Measurements from ENCODE around the gene ZNF324.
"Not testable (repeated sequence)": the region's sequence is repeated elsewhere in the genome, so short reads cannot be mapped to it uniquely, and the experiment has no call there.

The ZNF324 gene

DNA sequence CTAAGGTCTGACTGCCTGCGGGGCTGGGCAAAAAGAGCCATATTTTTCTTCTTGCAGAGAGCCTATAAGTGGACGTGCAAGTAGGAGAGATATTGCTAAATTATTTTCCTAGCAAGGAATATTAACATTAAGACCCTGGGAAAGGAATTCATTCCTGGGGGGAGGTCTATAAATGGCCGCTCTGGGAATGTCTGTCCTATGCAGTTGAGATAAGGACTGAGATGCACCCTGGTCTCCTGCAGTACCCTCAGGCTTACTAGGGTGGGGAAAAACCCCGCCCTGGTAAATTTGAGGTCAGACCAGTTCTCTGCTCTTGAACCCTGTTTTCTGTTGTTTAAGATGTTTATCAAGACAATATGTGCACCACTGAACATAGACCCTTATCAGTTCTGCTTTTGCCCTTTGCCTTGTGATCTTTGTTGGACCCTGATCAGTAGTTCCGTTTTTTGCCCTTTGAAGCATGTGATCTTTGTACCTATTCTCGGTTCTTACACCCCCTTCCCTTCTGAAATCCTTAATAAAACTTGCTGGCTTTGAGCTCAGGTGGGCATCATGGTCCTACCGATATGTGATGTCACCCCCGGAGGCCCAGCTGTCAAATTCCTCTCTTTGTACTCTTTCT, 40.8 kb downstream of the ZNF324 start:
- not testable (repeated sequence) for DNase-seq

DNA sequence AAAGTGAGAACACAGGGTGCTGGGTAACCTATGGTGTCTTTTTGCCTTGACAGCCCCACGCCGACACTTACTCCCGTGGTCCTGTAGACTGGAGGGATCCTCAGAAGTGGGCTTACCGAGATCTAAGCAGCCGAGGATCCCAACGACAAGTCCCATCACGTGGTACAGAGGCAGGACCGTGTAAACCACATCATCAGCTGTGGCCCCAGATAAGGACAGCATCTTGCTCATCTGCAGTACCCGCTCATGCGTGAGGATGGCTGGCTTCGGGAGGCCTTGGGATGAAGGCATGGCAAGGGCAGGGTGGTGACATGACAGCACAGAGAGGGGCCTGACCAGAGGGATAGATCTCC, 42.8 kb downstream of the ZNF324 start:
- no peak for DNase-seq

DNA sequence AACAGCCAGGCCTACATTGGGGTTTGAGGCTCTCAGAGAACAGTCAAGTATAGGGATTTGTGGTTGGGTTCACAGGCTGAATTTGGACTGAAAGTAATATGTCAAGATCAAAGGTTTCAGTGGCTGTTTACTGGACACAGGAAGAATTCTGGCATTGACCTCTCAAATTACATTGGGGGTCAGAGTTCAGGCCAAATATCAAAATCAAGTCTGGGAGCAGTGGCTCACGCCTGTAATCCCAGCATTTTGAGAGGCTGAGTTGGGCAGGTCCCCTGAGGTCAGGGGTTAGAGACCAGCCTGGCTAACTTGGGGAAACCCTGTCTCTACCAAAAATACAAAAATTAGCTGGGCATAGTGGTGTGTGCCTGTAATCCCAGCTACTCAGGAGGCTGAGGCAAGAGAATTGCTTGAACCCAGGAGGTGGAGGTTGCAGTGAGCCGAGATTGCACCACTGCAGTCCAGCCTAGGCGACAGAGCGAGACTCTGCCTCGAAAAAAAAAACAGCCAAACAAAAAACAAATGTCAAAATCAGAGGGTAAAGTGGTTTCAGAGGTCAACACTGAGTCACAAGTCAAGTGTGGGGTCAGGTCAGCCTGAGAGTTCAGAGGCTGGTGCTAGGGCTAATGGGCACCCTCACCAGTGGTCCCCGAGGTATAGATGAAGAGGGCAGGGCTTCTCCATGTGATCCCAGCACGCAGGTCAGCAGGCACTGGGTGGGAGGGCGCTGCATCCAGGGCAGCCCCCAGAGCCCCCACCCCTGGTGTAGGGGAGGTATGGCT, 43.4 kb downstream of the ZNF324 start:
- DNase-seq: no peak

DNA sequence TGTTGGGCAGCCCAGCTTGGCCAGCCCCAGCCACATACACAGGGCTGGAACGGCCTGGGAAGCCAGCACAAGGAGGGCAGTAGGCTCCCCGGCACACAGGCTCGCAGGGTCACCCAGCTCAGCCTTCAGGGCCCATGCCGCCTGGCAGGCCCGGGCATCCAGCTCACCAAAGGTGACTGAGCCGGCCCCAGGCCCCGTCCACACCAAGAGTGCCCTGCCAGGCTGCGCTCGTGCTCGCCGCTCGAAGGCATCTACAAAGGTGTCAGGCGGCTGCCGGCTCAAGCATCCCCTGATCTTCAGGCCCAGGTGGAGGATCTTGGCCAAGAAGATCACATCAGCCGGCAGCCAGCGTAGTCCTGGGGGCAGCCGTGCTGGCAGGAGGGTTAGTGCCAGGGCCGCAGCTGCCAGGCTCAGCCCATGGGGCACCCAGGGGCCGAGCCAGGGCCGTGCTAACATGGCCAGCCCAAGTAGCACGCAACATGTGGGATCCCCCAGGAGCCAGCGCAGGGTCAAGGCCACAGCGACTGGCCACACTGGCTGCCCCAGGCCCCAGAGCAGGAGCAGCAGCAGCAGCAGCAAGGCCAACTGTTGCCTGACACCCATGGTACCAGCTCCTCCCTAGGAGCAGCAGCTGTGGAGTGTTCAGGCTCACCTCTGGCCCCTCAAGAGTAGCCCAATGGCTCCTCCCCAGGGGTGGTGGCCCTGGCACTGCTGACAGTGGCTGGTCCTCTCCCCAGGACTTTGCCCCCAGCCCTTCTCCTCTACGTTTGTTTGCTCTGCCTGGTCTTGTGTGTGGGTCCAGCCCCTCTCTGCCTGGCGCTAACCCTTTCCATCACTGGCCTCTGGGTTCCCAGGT, 44.7 kb downstream of the ZNF324 start, which contains the start of gene SLC27A5:
TSS of gene SLC27A5 (minus strand) at position 640 of the 856 bp plus-strand sequence. CDS start at position 603, 37 bp downstream.
- DNase-seq: no peak

DNA sequence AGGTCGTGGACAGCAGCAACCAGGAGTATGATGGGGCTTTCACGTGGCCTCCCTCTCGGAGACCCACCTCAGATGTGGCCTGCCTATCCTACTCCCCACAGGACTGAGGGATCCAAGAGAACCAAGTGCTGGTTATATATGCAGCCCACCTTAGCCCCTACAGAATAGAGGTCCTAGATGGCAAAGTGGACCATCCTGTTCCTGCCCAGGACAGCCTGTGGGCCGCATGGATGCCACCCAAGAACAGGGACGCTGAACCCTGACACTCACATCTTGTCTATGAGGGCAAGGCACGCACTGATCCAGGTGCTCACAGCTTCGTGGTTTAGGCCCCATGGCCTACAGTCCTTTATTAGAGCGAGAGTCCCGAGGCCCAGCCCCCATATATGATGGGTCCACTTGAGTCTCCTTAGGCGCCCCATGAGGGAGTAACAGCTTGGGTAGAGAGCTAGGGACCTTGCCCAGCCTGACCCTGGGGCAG, 46.4 kb downstream of the ZNF324 start:
- no peak for DNase-seq

DNA sequence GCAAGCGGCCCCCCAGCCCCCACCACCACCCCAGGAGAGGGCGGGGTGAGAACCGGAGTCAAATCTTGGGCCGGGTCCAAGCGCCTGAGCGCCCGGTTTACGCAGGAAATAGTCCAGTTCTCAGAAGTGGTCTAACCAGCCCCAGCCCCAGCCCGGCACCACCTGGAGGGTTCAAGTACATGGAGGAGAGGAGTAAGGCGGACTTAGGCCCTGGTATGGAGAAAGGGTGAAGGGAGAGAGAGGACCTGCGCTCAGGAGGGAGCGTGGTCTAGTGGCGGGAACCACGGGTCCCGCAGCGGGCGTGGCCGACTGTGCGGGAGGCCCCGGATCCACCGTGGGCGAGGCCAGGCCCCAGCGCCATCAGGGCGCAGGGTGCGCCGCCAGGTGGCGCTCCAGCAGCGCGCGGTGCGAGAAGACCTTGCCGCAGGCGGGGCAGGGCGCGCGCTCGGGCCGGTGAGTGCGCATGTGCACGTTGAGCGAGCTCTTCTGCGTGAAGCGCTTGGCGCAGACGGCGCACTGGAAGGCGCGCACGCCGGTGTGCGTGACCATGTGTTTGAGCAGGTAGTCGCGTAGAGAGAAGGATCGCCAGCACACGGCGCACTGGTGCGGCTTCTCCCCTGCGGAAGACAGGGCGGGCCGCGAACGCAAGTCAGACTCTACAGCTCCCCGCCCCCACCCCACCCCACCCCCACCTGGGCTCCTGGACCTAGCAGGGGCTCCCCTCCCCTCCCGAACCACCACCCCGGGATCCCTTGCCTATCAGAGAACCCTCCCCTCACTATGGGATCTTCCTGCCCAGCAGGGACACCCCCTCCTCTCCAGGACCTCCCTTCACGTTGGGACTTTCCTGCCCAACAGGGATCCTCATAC, 47.0 kb downstream of the ZNF324 start:
- peak; percentile 64 for DNase-seq

DNA sequence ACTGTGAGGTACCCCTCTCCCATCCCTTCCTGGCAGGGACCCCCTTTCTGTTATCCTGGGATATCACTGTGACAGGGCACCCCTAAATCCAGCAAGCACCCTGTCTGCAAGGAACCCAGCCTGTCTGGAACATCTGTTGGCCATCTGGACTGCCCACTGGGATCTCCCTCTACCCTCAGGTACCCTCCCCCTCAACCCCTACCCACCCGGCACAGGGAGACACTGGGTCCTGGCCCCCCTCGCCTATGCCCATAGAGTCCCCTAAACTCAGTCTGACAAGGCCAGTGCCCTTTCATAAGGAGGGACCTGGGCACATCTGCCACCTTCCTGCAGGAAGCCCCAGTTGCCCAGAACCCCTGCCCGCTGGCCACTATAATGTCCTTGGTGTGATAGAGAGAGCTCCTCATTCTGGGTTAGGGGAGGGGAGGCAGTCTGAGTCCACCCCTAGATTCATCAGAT, 47.7 kb downstream of the ZNF324 start:
- no peak for DNase-seq

DNA sequence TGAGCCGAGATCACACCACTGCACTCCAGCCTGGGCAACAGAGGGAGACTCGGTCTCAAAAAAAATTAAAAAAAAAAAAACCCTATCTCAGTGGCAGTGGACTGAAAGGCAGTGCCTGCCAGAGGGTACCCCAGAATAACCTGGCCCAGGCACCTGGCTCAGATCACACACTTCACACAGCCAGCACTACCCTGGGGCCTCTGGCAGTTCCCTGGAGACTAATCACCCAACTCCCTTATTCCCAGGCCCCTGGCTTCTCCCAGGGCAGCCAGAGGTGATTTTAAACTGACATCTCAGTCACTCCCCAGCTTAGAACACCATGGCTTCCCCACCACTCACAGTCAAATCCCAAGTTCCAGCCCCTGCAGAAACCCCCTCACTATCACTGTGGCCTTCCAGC, 48.4 kb downstream of the ZNF324 start:
- no peak for DNase-seq

DNA sequence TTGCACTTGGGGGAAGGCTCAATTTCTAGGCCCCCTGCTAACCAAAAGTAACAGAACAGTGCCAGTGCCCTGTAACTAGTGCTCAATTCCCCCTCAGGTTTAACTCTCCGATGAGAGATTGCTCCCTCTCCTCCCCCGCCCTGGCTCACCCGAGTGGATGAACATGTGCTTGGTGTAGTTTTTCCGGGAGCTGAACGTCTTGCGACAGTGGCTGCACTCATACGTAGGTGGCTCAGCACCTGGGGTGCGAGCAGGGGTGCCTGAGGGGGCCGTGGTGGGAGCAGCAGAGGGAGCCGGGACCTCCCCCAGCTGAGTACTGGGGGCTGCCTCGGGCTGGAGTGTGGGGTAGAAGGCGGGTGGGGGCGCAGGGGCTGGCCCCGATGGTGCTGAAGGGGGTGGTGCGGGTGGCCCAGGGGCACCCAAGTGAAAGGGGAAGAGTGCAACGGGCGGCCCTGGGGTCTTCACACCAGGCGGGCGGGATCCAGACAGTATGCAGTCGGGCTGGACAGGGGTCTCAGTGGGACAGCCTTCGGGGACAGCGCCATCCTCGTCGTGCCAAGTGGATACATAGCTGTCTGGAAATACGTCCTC, 49.5 kb downstream of the ZNF324 start:
- no peak for DNase-seq

DNA sequence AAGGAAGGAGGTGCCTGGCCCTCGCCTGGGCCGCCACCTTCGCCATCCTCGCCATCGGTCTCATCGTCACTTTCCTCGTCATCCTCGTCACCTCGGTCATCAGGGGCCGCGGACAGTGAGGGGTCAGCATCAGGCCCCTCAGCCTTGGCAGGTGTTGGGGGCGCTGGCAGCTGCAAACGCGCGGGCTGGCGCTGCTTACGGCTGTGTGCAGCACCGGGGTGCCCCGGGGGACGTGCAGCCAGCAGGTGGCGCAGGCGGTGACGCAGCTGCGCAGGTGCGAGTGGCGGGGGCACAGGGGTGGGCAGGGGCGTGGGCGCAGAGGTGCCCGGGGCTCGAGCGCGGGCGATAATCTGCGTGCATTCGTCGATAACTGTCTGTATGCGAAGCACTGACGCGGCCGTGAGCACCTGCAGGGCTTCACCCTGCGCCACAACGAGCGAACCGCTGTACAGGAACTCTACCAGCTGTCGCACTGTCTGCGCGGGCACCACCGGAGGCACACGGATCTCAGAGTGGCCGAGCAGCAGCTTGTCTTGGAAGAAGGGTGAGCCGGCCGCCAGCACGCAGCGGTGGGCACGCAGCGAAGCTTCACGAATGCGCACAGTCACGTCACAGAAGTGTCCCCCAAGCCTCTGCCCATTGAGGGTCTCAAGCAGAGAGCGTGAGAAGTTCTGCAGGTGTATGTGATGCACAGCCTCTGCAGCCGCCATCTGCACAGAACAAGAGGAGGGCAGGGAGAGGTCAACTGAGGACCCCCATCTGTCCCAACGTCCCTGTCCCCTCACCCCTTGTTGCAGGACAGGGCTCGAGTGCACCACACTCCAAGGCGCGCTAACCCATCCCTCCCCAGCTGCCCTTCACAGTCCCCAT, 50.3 kb downstream of the ZNF324 start:
- DNase-seq: no peak

DNA sequence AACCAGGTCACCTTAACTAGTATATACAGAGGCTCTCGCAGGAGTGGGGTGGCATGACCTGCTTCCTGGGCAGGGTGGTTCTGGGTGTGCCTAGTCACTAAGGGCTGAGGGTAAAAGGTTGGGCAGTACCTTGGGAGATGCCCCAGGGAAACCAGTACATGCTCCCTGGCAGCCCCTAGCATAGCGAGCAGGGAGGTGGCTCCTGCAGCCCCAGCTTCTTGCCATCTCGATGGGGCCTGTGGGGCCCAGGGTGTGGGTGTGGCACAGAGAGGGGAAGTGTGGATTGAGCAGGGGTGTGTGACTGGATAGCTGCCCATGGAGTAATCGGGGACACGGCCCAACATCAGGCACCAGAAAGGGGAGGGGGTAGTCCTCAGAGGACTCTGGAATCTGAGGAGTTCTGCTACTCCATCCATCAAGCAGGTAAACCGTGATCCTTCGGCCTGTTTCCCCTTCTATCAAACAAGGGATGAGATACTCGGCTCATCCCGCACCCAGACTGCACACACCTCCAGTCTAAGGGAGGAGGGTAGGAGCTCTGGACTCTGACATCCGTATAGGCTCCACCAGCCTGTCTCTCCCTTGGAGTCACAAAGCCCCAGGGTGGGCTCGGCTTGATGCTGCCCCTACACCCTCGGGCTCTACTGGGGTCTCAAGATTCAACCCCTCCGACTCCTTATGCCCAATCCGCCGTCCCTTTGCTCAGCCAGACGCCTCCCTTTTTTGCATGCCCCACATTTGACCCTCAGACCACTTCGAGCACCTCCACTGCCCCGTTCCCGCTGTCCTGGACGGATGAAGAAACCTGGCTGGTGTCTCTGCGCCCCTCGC, 51.6 kb downstream of the ZNF324 start:
- DNase-seq: no peak

DNA sequence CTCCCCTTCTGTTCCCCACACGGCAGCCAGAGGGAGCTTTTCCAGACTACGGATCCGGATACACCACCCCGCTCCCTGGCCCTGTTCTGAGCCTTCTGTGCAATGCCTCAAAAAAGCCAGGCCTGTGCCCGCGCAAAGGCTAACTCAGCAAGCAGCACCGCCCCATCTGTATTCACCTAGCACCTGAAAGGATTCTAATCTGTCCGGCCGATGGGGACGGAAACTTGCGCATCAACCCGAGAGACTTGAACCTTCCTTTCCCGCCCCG, 52.1 kb downstream of the ZNF324 start:
- peak; percentile 73 for DNase-seq

DNA sequence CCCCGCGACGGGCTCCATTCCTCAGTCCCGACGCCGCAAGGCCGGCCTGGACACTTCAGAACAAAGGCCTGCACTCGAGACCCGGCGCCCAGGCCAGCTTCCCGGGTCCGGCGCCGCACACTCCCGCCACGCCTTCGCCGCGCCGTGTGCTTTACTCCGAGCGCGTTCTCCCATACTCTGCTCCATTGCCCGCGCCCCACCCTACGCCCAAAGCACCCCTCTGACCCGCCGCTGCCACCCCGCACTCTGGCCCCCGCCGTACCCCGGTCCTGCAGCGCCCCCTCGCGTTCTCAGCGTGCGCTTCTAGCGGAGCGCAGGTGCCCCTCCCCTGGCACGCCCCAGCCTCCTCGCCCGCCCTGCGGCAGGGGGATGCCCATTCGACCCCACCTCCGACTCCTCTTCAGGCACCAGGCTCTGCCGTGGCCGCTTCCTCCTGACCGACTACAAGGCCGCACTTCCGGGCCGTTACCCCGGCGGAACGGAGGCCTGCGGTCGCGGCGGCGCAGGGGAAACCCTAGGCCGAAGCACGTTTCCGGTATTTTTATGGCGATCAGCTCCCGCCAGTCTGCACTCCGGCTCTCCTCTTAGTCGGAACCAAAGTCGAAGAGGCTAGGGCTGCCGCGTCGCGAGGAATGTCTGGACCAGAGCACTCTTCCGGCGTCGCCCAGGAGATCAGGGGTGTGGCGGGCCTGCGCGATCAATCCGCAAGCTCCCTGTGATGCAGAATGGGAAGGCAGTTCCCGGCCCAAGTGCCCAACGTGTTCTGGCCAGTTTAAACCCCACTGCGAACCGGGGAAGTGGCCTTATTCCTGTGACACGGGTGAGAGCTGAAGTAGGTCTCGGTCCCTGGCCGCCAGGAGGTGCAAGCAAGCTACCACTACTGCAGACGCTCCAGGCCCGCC, 52.7 kb downstream of the ZNF324 start, which contains the start of gene ZBTB45:
TSS of gene ZBTB45 (minus strand) at position 456 of the 902 bp plus-strand sequence. CDS start 2,137 bp downstream, outside the sequence.
- peak; percentile 98 for DNase-seq

DNA sequence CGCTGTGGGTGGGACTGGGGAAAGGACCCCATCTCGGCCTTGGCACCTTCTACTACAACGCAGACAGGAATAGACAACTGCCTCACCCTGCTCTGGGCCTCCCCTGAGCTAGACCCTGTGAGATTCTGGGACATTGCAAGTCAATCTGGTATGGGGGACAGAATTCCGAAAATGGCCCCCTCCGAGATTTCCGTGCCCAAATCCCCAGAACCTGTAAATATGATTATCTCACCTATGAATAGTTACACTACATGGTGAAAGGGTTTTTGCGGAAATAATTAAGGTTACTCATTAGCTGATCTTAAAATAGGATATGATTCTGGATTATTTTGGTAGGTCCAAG, 53.3 kb downstream of the ZNF324 start:
- DNase-seq: no peak

DNA sequence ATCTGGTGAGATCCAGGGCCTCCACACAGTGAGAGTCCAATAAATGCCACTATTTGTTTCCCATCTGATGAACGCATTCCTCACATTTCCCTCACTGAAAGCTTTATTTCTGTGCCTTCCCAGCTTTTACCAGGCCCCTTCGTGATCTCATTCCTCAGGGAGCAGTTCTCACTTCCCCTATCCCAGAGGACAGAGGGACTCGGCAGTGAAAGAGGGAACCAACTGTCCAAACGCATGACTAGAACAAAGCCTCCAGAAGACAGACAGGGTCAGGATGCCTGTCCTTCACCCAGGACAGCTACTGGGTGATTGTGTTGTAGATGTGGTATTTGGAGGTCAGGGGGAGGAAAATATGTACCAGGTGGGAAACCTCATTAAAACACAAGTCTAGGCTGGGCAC, 54.8 kb downstream of the ZNF324 start:
- no peak for DNase-seq

DNA sequence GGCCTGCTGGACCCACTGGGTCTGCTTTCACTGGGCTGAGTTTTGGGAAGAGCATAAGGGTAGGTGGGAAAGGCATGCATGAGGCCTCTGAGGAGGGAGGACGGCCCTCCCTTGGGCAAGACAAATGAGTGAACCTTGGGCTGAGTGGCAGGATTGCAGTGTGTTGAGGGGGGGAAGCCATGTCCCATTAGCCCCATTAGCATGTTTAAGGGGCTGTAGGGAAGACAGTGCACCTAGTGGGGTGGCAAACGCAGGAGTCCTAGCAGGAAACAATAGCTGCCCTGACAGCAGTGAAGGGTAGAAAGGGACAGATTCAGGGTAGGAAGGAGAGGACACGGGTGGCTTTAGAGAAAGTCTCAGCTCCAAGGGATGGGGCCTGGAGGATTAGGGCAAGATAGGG, 55.8 kb downstream of the ZNF324 start:
- DNase-seq: no peak
